GF-D8 (cell line): ENCODE measurements around the gene COPA.

Source experiments
- DNase-seq: peaks from one replicate; lab custom pipeline; 2025; lab: John Stamatoyannopoulos, UW

The COPA gene

GRCh38 chr1:160264795-160265307 is 78.2 kb downstream of the COPA start:
- no peak for DNase-seq

GRCh38 chr1:160261893-160262794 is 80.9 kb downstream of the COPA start, which contains the start of gene DCAF8:
TSS of gene DCAF8 (minus strand) at chr1:160262549. CDS start at chr1:160244008, 18,541 bp downstream.
- DNase-seq: peak; percentile 91

- no peak for DNase-seq
These were observed 81.5 kb downstream of the COPA start for GRCh38 chr1:160261556-160261892.

GRCh38 chr1:160260406-160261382 is 82.4 kb downstream of the COPA start:
- DNase-seq: no peak

- DNase-seq: no peak
These were observed 84.8 kb downstream of the COPA start for GRCh38 chr1:160258177-160258798.

- DNase-seq: no peak
These were observed 85.5 kb downstream of the COPA start for GRCh38 chr1:160257411-160258015.

GRCh38 chr1:160256396-160257046 is 86.5 kb downstream of the COPA start:
- DNase-seq: no peak

GRCh38 chr1:160255781-160256300 is 87.2 kb downstream of the COPA start:
- no peak for DNase-seq

- DNase-seq: peak; percentile 21
These were observed 91.1 kb downstream of the COPA start for GRCh38 chr1:160251687-160252526.

- no peak for DNase-seq
These were observed 92.0 kb downstream of the COPA start for GRCh38 chr1:160251011-160251410.

GRCh38 chr1:160247053-160247452 is 96.0 kb downstream of the COPA start:
- DNase-seq: no peak

GRCh38 chr1:160245434-160245833 is 97.6 kb downstream of the COPA start:
- DNase-seq: no peak

GRCh38 chr1:160244209-160244608 is 98.8 kb downstream of the COPA start:
- no peak for DNase-seq

GRCh38 chr1:160243767-160244166 is 99.3 kb downstream of the COPA start:
- DNase-seq: no peak

GRCh38 chr1:160239582-160240299 is 103.3 kb downstream of the COPA start:
- DNase-seq: no peak
